Islet precursor cell (in vitro differentiated cells): ENCODE data around the gene TPO.
"Not testable (repeated sequence)": the region's sequence is repeated elsewhere in the genome, so short reads cannot be mapped to it uniquely, and the experiment has no call there.

ENCODE experiments used
- DNase-seq: peaks from one replicate; pipeline ENCODE4 v3.0.0-alpha.2; 2018

The TPO gene

DNA sequence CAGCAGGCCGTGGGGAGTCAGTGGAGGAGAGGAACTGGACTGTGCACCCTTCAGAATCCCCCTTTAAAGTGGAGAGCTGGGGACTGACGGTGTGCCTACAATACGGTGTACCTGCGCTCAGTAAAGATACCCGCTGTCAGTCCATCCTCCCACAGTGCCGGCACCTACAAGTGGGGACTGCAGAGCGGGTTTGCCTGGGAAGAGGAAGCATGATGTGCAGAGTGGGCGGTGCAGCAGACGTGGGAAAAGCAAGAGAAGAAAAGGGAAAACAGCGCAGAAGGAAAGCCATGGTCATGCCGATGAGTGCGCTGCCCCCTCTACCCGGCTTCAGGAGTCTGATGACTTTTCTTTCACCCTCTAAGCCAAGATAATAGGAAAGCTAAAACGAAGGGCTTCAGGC, 148.0 kb downstream of the TPO start:
- no peak for DNase-seq

DNA sequence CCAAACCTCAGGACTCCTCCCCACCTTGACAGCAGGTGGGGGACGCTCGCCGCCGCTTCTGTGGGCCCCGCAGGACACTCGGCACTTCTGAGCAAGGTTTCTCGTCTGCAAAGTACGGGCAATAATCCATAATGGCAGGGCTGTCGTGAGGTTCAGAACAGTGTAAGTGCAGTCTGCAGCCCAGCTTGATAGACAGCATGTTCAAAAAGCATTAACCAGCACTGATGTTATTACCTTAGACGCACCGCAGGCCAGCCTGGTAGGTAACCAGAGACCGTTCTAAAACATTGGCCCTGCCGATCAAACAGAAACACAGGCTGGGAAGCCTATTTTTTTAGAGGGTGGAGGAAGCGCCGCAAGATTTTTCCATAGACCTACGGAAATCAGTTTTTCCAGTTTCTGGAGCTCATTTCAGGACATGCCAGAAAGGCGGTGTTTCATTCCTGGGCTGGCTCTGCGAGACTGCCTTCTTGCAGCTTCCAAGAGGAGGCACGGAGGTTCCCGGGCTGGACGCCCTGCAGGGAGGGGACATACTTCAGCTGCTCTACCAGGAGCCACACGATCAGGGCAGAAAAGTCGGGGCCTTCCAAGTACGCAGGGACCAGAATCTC, 148.7 kb downstream of the TPO start:
- no peak for DNase-seq

DNA sequence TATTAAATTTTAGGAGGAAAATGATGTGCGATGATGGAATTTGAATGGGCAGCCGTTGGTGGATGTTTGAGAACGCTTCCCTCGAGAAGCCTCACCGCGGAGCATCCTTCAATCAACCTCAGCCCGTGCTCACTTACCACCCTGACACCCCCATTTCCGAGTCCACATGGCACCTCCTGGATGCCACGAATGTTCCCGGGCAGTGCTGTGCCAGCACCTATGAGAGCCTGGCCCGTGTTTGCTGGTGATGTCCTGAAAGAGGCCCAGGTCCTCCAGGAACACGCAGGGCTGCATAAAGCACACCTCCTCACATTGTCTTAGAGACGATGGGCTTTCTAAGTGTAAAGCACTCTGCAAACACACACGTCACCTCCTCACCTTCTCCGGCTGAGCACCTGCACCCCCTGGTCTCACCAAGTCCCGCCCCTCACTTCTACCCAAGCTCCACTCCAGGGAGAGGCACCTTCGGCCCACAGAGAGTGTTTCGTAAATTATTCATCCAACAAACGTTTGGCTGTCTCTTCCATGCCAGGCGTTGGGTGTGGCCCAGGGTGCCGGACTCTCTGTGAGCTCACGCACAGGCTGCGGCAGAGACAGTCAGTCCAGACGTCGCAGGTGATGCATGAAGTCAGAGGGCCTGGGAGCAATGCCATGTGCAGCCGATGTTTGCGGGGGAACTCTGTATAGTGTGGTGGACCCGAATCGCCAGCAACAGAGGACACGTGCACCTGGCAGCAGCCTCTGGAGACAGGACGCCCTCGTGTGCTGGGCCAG, 150.0 kb downstream of the TPO start:
- DNase-seq: peak; percentile 41

DNA sequence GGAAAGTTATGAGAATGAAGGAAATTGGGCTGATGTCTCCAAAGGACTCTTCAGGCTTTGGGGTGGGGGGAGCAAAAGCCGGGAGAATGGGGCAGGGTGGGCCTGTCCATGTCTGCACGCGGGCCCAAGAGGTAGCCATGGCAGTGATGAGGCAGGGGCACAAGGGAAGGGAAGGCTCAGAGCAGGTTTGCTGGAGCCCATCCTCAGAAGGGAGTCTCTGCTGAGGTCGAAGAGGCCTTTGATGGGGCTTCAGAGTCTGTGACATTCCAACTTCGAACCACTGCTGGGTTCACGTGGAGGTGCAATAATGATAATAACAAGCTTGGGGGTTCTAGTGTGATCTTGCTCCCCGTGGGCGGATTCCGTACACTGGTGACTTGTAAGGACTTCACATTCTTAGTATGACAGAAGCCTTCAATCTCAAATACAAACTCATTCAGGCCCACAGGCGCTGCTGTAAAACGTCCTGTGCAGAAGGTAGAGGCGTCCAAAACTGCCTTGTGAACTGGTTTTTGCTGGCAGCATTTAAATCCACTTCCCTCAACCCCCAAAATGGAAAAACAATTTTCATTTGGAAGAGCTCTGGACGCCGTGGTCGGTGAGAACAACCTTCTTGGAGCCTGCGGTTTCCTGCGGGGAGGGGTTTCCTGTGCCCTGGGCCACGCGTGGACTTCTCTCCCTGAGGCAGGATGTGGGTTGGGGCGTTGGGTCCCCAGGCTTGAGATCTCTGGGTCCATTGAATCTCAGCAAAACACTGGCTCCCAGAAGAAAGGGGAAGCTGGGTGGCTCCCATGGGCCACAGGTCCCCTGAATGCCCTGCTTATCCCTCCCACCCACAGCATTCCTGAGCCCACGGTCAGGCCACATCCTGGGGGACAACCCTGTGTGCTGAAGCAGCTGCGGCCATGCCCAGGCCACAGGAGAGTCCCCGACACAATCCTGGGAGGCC, 151.0 kb downstream of the TPO start:
- peak; percentile 21 for DNase-seq

DNA sequence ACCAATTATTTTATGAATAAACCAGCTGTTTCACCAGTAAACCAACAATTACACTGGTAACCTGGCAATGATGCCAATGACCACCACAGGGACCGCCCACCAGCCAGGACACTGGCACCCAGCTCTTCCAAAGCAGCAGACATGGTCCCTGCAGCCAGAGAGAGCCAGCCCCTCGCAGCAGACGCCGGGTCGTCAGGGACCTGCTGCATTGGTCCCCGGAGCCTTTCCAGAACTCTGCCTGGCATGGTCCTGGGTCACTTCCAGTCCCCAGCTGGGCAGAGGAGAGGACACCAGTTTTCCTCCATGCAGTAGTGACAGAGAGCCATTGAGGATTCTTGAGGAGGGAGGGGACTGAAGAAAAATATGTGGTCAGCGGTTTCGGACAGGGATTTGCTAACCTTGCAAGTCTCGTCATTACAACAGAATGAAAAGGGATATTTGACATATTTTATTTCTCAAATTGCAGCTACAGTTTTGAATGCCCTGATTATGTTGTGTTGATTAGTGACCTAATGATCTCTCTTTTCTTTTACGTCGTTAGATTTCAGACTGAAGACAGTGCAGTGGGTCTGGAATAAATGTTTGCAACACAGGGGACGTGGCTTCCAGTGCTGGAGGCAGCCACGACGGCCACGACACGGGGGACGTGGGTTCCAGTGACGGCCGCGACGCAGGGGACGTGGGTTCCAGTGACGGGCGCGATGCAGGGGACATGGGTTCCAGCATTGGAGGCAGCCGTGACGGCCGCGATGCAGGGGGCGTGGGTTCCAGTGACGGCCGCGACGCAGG, 154.5 kb downstream of the TPO start:
- DNase-seq: peak; percentile 38

DNA sequence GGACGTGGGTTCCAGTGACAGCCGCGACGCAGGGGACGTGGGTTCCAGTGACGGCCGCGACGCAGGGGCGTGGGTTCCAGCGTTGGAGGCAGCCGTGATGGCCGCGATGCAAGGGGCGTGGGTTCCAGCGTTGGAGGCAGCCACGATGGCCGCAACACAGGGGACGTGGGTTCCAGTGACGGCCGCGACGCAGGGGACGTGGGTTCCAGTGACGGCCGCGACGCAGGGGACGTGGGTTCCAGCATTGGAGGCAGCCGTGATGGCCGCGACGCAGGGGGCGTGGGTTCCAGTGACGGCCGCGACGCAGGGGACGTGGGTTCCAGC, 155.0 kb downstream of the TPO start:
- DNase-seq: peak; percentile 26

DNA sequence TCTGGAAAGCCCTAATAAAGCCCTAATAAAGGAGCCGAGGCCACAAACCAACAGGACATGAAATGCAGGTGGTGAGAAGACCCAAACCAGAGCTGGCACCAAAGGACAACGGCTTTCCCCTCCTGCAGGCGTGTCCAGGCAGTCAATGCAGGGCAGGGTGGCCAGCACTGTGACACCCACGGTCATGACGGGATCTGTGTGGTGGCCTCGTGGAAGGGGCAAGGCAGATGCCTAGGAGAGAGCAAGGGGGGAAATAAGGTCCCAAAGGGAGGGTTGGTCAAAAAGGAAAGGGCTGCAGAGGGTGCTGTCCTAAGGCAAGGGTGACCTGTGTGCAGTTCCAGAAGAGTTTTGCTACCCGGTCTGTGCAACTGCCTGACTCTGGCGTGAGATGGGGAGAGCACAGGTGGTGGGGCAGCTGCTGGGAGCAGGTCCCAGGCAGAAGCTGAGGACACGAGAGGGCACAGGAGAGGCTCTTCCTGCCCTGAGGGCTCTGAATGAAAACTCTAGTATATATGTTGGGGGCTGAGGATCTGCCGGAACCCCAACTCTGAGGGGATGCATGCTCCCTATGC, 156.7 kb downstream of the TPO start:
- peak; percentile 46 for DNase-seq

DNA sequence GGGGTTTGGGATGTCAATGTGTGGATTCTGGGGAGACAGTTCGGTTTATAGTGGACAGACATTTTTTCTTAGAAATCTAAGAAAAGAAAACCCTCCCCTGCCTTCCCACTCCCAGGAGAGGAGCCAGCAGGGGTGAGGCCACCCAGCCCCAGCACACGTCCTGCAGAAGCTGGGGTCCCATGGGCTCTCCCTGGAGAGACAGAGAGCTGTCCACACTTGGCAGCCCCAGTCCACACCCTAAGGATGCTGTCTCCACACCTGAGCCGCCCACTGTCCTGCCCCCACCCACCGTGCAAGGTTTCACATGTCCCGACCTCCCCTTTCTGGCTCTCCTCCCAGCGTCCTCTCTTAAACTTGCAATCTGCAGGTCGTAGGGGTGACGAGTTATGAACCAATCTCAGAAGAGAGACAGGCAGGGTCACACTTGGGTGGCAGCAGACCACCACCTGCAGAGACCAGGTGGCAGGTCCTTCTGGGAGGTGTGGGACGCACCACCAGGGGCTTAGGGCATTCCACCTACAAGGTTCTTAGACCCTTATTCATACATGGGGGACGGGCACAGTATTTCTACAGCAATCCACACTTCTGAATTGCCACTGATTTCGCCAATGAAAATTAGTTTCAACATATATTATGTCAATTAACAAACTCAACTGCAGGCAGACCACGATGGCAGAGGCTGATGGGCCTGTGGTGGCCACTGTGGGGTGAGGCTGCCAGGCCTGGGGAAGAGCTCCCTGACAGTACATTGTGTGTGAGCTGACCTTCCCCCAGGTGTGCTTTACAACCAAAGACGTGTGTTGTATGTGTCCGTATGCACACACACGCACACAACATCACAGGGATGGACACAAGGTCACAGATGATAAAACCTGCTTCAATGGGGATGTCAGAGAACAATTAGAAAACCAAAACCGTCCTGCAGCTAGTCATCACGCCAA, 158.5 kb downstream of the TPO start:
- peak; percentile 39 for DNase-seq

DNA sequence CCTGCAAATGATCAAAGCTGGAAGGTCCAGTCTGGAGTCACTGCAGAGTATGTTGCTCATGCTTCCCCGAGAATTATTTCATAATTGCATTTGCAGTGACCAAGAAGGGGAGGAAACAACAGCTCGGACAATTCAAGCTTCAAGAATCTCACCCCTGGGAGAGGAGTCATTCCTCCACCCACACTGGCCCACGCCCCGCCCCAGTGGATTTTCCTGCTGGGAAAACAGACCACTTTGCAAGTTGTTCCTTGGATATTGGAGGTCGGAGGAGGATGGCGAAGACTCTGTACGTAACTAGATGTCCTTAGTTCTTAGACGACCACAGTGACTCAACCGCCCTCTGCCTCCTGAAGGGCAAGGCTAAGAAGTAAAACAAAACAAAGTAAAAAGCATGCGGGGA, 159.4 kb downstream of the TPO start:
- DNase-seq: peak; percentile 55

DNA sequence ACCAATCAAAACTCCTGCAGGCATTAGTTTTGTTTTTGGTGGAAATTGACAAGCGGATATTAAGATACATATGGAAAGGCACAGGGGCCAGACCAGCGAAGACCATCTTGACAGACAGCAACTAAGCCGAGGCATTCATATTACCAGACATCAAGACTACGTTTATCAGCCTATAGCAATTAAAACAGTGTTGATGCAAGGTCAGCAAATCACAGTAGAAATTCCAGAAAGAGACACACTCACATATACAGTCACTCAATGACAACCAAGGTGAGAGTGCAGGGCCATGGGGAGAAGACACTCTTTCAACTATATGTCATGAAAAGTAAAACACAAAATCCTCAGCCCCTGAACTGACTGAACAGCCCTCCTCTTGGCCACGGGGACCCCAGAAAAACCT, 164.6 kb downstream of the TPO start:
- DNase-seq: no peak

DNA sequence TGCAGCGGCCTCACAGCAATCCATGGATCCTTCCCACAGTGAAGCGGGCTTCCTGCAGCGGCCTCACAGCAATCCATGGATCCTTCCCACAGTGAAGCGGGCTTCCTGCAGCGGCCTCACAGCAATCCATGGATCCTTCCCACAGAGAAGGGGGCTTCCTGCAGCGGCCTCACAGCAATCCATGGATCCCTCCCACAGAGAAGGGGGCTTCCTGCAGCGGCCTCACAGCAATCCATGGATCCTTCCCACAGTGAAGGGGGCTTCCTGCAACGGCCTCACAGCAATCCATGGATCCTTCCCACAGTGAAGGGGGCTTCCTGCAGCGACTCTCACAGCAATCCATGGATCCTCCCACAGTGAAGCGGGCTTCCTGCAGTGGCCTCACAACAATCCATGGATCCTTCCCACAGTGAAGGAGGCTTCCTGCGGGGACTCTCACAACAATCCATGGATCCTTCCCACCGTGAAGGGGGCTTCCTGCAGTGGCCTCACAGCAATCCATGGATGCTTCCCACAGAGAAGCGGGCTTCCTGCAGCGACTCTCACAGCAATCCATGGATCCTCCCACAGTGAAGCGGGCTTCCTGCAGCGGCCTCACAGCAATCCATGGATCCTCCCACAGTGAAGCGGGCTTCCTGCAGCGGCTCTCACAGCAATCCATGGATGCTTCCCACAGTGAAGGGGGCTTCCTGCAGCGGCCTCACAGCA, 168.1 kb downstream of the TPO start:
- DNase-seq: not testable (repeated sequence)

DNA sequence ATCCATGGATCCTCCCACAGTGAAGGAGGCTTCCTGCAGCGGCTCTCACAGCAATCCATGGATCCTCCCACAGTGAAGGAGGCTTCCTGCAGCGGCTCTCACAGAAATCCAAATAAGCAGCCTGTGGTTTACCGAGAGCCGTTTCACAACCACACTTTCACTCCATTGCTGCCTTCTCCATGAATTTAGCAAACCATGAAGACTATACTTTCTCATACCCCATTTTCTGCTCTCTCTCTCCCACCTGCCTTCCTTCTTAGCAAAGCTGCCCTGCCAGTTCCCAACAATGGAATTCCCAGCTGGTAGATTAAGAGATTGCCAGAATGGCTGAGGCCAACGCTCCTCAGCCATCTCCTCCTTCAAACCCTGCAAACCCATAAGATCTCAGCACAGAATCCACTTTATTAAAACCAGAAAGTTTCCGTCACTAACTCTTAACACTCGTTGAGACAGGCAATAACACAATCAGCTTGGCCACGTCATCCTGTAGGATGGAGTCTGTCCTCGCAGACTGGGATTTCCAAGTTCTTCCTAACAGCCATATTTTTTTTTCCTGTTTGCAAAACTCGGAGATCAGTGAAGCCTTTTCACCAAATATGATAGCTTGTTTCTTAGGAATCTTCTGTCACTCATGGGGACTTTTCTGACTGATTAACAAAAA, 168.8 kb downstream of the TPO start:
- no peak for DNase-seq

DNA sequence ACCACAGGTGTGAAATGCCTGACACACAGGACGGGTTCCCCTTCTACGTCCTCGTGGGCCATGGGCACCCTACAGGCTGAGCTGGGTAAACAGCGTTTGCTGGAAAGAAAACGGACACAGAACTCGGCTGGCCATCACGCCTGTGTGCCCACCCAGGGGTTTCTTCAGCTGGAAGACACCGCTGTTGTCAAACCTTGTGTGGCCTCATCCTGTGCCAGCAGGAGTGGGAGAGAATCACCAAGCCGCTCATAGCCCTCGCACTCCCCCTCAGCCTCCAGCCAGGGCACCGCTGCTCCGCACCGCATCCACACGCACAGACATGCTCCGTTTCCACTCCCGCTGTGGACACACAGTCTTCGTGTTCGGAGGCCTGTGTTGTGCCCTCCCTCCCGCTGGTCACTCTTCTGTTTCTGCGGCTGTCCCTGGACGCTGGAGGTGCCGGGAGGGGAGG, 169.7 kb downstream of the TPO start:
- no peak for DNase-seq

DNA sequence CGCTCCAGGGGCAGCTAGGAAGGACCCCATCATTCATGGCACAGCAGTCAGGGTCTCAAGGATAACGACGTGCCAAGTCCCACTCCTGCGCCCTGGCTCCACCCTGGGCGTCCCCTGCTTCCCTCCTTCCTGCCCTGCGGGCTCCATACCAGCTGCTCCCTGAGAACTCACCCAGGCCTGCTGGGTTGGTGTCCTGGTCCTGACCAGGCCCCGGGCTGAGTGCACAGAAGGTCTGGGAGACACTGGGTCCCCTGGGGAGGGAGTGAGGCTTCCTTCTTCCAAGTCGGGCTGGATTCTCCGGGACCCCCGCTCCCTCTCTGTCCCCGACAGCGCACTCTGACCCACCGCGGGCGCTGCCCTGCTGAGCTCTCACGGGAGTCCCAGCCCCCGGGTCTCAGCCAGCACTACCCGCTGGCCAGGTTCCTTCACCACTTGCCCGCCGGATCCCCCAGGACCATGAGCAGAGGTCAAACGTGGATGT, 170.8 kb downstream of the TPO start:
- DNase-seq: peak; percentile 42

DNA sequence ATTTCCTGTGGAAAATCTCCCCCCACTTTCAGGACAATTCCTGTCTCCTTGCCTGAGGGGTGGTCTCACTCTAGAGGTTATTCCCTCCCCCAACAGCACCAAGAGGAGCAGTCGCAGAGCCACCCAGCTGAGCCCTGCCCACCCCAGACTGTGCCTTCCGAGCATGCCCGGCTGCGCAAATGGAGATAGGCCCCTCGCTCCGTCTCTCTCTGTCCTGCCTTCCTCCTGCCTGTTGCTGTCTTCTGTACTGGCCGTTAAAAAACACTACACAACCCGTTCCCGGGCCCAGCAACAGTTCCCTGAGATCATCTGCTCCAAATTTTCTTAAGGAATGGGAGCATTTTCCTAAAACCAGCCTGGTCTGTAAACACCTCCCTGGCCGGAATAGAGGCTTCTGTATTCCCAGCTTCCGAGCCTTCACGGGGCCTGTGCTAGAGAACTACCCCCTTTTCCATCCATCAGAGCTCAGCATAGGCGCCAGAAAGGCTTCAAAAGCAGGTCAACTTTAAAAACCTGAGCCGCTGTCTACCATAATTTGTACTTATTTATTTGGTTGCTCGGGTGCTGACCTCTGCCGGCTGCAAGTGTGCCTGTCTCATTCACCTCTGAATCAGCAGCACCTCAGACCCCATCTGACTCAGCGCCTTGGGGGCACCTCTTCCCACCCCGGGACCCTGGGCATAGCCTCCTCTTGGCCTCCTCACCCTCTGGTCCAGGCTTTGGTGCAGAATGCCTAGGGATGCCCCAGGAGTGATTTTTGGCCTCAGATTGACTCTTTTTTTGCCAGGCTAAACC, 171.6 kb downstream of the TPO start:
- DNase-seq: peak; percentile 52

DNA sequence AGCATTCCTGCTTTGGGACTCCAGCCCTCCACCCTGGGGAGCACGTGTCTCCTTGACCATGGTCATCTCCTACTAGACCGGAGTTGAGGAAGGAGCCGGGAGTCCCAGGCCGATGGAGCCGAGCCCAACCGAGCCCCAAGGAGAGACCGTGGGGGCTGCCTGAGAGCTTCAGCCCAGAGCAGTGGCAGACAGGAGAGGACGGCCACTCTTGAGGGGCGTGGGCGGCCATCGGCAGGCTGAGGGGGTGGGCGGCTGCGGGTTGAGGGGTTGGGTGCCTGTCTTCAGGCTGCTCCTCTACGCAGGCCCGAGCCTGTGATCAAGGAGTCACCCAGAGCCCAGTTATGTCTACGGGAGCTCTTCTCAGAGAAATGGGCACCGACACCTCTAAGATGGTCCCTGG, 172.4 kb downstream of the TPO start:
- DNase-seq: peak; percentile 27

DNA sequence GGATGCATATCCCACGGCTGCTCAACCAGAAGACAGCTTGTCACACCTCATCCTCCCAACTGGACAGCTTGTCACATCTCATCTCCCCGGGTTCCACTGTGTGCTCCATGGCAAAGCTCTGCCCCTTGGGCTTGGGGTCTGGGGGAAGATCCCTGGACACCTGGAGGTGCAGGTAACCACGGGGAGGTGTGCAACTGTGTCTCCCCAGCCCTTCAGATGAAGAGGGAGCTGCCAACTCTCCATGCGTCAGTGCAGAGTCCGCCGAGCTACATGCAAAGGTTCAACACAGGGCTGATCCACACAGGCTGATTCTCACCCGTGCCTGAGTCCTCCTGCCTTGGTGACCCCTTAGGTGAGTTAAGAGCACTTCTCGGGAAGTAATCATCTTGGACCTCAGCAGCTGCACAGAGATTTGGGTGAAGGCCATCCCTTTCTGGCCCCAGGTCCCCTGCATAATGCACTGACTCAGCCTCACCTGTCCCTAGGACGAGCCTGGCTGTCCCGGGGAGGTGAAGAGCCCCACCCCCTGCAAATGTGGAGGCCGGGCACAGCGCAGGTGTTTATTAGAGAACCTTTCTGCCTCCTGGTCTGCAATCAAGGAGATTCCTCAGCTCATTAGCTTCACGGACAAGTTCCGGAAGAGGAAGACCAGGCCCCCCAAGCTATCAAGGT, 173.1 kb downstream of the TPO start:
- DNase-seq: peak; percentile 44
